Measurements from ENCODE around the gene CLMP.
"Not testable (repeated sequence)": the region's sequence is repeated elsewhere in the genome, so short reads cannot be mapped to it uniquely, and the experiment has no call there.

Gene CLMP

DNA sequence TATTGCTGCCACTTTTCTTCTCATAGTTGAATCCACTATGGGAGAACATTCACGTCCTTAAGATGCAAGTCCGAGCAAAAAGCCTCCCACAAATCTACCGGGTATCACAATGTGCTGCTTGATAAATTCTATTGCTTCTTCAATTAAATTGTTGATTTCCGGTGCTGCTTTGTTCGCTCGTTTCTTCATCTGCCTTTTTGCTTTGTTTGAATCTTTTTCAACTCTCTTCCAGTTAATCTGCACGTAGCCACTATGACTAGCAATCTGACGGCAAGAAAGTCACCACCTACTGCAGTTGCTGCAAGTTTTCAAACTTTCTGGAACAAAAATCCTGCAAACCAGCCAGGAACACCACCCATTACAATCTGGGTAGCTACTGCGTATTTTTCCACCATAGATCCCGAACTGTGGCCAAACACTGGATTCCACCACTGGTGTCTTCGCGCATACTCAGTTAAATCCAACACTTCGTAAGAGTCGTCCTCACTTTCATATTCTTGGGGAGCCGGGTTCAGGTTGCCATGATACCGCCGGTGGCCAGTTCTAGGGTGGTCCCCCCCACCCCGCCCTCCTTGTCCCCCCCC, 59.1 kb downstream of the CLMP start:
- DNase-seq (ENCODE audit: low read depth), result no peak

DNA sequence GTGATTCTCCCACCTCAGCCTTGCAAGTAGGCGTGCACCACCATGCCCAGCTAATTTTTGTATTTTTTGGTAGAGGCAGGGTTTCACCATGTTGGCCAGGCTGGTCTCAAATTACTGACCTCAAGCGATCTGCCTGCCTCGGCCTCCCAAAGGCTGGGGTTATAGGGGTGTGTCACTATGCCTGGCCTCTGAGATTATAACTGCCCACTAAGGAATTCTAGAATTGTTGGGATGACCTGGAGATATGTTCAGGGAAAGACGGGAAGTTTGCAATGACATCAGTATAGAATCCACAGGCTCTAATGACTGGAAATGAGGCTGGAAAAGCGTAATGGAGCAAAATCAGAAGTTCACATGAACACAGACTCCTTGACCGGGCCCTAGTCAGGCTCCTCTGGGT, 62.2 kb downstream of the CLMP start:
- DNase-seq (ENCODE audit: low read depth), result no peak

DNA sequence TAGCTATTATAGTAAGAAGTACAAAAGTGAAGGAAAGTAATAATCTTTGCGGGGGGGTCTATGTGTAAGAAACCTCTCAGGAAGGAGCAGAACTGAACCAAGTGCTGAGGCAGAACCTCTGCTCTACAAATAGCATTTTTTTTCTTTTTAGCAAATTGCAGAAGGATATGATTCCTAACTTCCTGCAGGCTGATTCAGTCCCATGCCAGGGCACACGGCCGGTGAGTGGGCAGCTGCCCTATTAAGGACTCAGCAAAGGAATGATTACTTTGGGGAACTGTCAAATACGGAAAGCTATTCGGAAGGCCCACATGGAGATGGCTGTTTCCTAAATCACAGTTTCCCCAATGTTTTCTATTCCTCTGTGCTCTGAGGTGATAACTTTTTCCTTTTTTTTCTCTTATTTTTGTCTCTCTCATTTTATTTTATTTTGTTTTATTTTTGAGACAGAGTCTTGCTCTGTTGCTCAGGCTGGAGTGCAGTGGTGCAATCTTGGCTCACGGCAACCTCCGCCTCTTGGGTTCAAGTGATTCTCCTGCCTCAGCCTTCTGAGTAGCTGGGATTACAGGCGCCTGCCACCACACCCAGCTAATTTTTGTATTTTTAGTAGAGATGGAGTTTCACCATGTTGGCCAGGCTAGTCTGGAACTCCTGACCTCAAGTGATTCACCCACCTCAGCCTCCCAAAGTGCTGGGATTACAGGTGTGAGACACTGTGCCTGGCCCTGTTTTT, 62.8 kb downstream of the CLMP start:
- not testable (repeated sequence) for DNase-seq (ENCODE audit: low read depth)

DNA sequence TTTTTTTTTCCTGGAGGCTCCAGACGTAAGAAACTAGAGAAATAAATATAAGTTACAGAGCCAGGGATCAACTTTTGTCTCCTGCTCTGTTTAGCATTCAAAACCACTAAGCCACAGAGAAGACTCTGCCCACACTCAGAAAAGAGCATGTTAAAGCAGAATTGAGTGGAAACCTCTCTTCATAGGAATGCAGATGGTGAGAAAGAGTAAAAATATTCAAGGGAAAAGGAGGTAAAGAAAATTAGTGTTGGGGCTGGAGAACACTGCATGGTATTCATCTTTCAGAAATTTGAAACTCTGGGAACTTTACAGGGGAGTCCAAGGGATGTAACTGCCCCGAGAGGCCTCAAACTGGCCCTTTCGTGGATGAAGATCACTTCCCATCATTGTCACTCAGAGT, 65.1 kb downstream of the CLMP start:
- no peak for DNase-seq (ENCODE audit: low read depth)

DNA sequence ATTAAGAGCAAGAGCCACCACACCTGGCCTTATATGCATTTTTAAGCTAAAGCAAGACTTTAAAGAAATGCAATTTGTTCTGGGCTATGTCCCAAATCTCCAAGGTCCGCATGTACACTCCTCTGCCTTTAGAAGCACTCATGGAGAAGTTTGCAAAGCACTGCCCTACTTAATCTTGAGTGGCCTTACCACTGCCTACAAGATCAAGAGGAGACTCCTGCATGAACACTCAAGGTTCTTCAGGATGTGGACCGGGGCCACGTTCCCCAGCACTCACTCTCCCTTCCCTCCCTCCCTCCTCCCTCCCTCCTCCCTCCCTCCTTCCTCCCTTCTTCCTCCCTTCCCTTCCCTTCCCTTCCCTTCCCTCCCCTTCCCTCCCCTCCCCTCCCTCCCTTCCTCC, 69.9 kb downstream of the CLMP start:
- no peak for DNase-seq (ENCODE audit: low read depth)

DNA sequence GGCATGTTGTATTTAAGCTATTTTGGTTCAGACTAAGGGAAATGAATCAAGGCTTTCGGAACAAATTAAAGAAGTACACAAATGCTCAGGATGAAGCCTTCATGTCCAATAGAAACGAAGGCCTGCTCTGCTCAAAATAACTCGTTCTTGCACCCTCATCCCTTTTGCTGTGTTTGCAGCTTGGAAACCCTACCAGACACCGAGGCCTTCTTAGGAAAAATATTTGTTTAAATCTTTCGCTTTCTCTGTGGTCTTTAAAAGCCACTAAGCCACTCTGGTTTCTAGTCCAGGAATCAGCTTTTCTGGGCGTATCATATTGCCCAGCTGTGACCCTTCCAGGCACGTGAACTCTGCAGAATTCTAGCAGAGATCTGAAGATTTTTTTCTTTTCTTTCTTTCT, 72.2 kb downstream of the CLMP start:
- DNase-seq (ENCODE audit: low read depth), result no peak

DNA sequence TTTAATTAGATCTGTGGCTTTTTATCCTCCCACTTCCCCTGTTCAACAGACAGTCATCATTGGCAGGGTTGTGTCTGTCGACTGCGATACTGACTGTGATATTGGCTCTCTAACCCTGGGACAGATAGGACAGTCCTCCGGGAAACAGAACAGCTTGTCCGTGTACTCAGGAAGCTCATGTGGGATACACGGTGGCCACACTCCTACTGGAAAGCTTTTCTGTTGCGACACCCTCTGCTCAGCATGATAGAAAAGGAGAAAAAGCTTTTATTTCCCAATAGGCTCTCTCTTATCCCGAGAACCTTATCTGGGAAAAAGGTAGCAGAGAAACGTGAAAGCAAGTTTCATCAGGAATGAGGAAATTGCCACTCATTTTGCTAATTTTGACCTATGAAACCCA, 72.7 kb downstream of the CLMP start:
- no peak for DNase-seq (ENCODE audit: low read depth)

DNA sequence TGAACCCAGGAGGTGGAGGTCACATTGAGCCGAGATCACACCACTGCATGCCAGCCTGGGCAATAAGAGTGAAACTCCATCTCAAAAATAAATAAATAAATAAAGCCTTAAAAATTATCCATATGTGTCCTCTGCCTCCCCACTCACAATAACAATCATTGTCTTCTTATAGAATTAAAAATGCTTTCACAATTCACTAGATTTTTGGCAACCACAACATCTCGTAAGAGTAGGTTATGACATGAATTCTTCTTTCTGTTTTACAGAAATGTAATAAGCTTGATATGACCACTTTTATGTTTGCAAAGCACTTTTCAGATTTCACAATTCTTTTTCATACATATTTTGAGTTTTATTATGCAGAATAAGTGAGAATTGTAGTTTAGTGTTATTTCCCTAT, 78.6 kb downstream of the CLMP start:
- DNase-seq (ENCODE audit: low read depth), result no peak

DNA sequence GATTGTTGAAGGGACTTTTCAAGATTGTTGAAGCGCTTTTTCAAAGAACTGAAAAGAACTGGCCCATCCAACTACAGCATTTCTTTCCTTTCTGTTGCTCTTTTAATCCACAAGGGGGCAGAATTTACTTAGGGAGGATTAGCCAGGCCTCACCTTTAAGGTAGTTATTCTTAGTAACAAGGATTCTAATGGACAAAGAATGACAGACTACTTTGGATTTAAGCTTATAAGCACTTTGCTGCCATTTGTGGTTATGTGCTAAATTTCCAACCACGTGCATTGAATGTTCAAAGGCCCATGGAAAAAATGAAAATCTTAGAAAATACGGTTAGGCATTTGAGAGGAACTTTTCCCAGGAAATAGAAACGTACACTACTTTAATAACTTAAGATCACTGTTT, 83.6 kb downstream of the CLMP start:
- DNase-seq (ENCODE audit: low read depth), result no peak

DNA sequence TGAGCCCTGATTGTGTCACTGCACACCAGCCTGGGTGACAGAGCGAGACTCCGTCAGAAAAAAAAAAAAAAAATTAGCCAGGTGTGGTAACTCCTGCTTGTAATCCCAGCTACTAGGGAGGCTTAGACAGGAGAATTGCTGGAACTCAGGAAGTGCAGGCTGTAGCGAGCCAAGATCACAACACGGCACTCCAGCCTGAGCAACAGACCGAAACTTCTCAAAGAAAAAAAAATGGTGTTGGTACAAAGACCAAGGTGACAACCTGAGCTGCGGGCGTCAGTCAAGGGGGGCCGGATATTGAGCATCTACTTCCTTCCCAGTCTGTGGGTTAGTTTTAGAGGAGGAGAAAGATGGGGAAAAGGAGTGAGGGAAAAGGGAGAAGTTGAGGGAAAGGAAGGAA, 84.7 kb downstream of the CLMP start:
- DNase-seq (ENCODE audit: low read depth), result no peak

DNA sequence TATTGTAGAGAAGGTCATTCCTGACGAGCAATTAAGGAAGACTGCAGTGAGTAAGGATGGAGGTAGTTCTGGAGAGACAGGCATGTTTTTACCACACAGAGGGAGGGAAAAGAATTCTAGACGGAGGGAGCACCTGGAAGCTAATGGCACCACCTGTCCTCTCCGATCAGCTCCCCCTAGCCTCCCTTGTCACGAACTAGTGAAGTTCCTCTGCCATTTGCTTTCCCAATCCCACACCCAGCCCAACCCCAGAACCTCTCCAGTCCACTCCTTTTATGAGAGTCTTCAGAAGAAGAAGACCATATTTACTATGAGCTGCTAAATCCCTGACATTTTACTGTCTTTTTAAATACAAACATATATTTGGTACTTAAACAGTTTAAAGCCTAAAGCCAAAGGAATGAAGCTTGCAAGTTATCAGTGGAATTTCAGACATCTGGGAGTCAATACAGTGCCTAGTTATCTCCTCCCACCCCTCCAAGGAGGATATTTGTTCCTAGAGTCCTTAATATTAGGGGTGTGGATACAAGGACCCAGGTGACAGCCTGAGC, 87.0 kb downstream of the CLMP start:
- DNase-seq (ENCODE audit: low read depth), result no peak

DNA sequence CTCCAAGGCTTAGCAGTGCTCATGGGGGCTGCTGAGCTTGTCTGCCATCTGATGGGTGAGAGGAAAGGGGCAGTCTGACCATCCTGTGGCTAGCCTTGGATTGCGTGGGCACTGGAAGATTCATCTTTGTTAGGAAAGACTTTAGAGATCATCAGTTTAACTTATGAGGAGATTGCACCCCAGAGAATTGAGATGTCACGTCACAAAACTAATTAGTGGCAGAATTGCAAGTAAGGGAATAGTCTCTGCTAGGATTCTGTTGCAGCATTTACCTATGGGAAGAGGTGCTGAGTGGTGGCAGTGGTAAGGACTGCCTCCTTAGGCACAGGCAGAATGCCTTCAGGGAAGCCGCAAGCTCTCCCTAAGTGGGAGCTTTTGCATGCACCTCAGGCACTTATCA, 90.4 kb downstream of the CLMP start:
- DNase-seq (ENCODE audit: low read depth), result no peak

DNA sequence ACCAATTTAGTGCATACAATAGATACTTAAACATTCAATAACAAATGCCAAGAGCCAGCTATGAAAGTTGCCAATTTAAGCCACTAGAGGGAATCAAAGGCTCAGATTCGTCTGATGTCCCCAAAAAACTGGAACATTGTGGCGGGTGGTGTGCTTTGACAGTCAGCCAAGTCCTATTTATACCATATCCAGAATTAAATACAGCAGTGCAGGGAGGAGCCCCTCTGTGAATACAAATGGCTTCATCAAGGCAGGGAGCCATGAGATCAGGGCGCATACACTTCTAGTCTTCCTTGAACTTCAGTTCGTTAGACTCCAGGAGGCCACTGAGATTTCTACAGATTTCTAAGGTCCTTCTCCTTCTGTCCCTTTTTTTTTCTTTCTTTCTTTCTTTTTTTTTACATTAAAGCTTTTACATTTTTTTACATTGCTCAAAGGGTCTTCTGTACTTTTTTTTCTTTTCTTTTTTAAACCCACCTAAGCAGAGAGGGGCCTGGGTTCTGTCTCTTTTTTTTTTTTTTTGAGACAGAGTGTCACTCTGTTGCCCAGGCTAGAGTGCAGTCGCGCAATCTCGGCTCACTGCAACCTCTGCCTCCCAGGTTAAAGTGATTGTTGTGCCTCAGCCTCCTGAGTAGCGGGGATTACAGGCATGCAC, 91.6 kb downstream of the CLMP start:
- DNase-seq (ENCODE audit: low read depth), result no peak

DNA sequence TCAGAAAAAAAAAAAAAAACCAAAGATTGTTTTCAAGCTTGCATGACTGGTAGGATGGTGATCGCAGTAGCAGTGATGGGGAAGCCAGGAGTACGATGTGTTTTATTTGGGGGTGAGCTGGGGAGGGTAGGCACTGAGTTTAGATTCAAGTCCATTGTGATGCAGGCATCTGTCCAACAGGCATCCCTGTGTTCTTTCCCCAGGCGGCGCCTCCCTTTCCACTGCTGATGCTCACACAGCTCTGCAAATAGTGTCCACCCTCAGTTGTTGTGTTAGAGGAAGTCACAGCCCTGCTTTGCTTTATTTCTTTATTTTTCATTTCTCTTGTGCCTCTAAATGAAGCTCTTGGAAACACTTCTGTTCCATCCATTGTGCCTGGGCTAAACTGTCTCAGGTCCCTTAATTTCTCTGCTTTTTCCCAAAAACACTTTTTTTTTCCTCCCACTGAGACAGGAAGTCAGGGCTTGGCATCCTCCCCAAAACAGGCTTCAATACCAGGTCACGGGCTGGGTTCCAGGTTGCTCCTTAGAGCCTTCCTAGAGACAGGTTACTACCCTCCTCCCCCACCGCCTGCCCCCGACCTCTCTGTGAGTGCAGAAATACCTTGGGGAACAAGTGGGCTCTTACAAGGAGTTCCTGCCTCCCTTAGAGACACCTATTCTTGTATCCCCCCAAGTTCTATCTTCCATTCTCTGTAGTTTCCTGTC, 94.5 kb downstream of the CLMP start:
- DNase-seq (ENCODE audit: low read depth), result no peak

DNA sequence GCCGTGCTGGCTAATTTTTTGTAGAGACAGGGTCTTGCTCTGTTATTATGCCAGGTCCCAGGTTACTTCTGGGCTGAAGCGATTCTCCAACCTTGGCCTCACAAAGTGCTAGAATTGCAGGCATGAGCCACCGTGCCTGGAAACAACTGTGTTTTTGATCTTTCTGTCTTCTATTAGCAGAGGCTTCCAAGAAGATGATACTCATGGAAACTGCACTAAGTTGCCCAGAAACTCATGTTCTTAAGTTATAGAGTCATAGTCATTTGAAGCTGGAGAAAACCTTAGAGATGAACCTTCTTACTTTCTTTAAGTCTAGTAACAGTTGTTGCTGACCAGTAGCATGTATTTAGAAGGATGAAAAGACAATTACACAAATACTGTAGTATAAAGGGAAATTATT, 96.1 kb downstream of the CLMP start:
- no peak for DNase-seq (ENCODE audit: low read depth)

DNA sequence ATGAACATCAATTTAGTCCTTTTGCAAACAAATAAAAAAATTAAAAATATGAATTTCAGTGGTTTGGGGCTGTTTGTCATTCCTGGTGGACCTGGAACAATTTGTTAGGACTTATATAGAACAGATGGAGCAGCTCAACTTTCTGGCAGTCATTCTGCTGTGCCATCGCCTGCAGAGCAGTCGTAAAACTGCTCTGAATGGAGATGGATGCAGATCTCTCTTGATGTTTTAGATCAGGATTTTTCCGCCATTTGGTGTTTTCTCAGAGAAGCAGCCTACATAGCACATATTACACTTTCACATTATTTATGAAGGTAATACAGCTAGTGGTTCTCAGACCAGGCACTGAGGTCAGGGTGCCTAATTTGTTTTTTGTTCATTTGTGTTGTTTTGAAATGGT, 101.3 kb downstream of the CLMP start:
- DNase-seq (ENCODE audit: low read depth), result no peak

DNA sequence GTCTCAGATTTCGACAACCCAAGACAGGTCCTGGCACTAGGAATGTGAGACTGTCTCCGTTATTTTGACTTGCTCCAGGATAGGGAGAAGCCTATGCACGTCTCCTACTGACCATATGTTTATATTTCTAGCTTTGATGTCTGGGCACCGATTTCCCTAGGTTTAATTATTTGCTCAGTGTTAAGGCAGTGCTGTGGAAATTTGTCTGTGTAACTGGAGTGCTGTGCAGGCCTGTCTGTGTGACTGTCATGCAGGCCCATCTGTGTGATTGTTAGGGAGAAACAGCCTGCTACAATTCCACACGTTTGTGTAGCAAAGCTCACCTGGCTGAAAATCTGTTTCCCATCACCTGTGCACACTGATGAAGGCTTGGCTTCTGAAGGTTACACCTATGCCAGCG, 103.5 kb downstream of the CLMP start:
- no peak for DNase-seq (ENCODE audit: low read depth)

DNA sequence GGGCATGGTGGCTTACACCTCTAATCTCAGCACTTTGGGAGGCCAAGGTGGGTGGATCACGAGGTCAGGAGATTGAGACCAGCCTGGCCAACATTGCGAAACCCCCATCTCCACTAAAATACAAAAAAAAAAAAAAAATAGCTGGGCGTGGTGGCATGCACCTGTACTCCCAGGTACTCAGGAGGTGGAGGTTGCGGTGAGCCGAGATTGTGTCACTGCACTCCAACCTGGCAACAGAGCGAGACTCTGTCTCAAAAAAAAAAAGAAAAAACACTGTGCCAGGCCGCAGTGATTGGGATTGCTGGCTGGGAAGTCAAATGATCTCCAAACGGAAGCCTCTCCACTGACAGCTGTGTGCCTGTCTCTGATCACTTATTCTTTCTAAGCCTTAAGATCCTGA, 104.9 kb downstream of the CLMP start:
- not testable (repeated sequence) for DNase-seq (ENCODE audit: low read depth)

DNA sequence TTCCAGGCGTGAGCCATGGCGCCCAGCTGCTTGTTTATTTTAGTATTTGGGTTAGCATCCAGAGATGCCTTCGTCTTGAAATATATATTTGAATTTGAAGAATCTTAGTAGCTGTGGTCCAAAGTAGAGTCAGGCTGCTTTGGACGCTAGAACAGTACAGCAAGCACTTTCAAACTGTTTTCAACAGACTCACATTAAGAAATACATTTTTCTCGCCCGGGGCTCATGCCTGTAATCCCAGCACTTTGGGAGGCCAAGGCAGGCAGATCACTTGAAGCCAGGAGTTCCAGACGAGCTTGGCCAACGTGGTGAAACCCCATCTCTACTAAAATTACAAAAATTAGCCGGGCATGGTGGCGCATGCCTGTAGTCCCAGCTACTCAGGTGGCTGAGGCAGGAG, 106.2 kb downstream of the CLMP start:
- not testable (repeated sequence) for DNase-seq (ENCODE audit: low read depth)

DNA sequence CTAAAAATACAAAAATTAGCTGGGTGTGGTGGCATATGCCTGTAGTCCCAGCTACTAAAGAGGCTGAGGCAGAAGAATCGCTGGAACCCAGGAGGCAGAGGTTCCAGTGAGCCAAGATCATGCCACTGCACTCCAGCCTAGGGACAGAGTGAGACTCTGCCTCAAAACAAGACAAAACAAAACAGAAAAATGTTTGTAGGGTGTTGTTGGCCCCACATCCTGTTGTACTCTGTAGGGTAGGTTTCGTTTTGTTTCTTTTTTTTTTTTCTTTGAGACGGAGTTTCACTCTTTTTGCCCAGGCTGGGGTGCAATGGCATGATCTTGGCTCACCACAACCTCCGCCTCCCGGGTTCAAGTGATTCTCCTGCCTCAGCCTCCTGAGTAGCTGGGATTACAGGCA, 107.4 kb downstream of the CLMP start:
- DNase-seq (ENCODE audit: low read depth), result not testable (repeated sequence)

DNA sequence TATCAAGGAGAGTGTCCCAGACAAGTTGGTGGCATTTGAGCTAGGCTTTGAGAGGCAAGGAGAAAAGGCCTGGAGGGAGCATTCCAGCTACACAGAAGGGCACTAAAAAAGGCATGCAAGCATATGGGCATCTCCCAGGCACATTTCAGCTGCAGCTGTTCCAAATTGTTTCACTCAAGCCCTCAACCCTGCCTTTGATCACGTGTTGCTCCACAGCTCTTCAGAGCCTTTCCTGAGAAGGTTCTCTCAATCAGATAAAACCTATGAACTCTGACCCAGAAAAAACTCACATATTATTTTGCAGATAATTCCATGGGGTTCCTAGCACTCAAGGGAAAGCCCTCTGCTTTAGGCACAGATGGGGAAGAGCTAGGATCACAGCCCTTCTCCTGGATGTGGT, 108.7 kb downstream of the CLMP start:
- no peak for DNase-seq (ENCODE audit: low read depth)

DNA sequence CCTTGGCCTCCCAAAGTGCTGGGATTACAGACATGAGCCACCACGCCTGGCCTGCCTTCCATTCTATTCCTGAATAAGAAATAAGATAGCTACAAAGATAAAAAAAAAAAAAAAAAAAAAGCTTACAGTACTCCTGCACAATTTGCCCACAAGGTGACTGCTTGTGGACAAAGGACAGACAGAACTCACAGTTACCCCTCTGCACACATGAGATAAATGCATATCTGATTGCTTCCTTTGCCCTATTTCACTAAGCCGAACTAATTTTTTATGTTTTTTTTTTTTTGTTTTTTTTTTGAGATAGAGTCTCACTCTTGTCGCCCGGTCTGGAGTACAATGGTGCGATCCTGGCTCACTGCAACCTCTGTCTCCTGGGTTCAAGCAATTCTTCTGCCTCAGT, 109.6 kb downstream of the CLMP start:
- no peak for DNase-seq (ENCODE audit: low read depth)

DNA sequence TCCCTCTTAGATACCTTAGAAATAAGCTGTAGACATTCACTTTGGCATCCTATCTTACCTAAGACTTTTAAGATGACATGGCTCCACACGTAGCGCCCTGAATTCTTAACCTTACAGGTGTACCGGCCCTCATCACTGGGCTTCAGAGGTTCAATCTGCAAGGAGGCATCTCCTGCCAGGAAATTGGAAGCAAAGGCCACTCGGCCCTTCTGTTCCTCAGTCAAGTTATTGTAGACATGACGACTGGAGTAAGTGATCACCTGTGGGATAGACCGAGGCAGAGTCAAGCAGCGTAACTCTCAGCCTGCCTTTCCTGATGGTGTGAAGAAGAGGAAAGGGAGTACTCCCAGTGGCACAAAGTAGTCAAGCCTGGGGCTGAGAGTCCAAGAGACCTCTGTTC, 110.6 kb downstream of the CLMP start:
- no peak for DNase-seq (ENCODE audit: low read depth)

Measured in CMK (cell line).